ENCODE data around the gene PLEKHF1. TPM values are rescaled to one million over a fixed set of nuclear protein-coding genes. Genes with fewer than 3 reads are reported as not detected.
A peak's percentile ranks its signal among the peaks of the same experiment; 100 is the strongest.

Gene PLEKHF1
- total RNA-seq, 2 donors from 2014 or later: 32.4 to 86.3 TPM

DNA sequence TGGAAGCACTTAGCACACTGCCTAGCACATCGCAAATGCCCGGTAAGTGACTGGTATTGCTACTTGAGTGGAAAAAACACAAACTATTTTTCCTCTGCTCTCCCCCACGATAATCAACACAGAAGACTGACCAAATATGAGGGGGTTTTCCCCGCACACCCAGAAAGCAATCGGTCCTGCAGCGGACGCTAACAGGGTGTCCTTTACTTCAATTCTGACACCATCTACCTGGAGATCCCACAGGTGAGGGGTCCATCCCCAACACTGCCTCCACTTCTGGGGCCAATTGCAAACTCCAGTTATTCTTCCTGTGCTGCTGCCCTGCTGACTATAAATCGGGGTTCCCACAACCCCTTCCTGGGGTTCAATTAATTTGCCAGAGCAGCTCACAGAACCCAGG lies 26.2 kb upstream of the PLEKHF1 start:
- TF ChIP-seq, protein P1, sequence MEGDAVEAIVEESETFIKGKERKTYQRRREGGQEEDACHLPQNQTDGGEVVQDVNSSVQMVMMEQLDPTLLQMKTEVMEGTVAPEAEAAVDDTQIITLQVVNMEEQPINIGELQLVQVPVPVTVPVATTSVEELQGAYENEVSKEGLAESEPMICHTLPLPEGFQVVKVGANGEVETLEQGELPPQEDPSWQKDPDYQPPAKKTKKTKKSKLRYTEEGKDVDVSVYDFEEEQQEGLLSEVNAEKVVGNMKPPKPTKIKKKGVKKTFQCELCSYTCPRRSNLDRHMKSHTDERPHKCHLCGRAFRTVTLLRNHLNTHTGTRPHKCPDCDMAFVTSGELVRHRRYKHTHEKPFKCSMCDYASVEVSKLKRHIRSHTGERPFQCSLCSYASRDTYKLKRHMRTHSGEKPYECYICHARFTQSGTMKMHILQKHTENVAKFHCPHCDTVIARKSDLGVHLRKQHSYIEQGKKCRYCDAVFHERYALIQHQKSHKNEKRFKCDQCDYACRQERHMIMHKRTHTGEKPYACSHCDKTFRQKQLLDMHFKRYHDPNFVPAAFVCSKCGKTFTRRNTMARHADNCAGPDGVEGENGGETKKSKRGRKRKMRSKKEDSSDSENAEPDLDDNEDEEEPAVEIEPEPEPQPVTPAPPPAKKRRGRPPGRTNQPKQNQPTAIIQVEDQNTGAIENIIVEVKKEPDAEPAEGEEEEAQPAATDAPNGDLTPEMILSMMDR (IDR thresholded peaks at IDR 0.05): no peak
- H3K9me3 ChIP-seq: no peaks in the 10 kb centered on the region

DNA sequence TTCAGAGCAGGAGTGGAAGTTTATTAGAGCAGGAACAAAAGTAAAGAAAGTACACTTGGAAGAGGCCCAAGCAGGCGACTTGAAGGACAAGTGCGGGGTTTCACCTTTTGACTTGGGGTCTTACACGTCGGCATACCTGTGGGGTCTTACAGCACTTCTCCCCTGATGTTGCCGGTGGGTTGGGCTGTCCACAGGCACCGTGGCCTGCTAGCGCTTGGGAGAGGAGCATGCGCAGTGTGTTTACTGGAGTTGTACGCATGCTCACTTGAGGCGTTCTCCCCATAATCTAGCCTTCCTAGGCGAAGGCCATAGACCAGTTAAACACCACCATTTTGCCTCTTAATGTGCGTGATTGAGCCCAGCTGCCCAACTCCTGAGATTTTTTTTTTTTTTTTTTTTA lies 25.0 kb upstream of the PLEKHF1 start:
- TF ChIP-seq, protein P1 (IDR thresholded peaks at IDR 0.05): no peak
- Histone ChIP-seq H3K27me3 (no peaks in the 10 kb centered on the region), H3K9me3 (no peaks in the 10 kb centered on the region), H3K27ac (no peak overlapping the region), H3K4me1 (peaks cover 0 to 17% of the 10 kb centered on the region in 2 donors), H3K4me3 (no peak overlapping the region), H3K36me3 (no peaks in the 10 kb centered on the region)
- no peak for DNase-seq (ENCODE audit: low spot score)

More for the DNA sequence above, 26.2 kb upstream of the PLEKHF1 start:
- Histone ChIP-seq H3K27ac (no peak overlapping the region), H3K27me3 (no peaks in the 10 kb centered on the region), H3K36me3 (no peaks in the 10 kb centered on the region), H3K4me1 (peaks cover 0 to 15% of the 10 kb centered on the region in 2 donors), H3K4me3 (no peak overlapping the region)
- DNase-seq (ENCODE audit: low spot score): no peak

DNA sequence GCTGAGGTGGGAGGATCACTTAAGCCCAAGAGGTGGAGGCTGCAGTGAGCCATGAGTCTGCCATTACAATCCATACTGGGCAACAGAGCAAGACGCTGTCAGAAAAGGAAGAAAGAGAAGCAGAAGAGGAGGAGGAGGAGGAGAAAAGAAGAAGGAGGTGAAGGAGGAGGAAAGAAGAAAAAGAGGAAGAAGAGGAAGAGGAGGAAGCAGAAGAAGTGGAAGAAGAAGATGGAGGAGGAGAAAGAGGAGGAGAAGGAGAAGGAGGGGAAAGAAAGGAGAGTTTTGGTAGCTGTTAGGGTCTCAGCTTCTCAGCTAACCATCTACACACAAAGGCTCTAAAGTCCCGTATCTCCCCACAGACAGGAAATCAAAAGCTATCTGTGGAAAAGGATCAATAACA lies 23.7 kb upstream of the PLEKHF1 start:
- H3K4me1 ChIP-seq: peaks cover 0 to 25% of the 10 kb centered on the region in 2 donors
- no peak for DNase-seq (ENCODE audit: low spot score)
- H3K9me3 ChIP-seq: no peaks in the 10 kb centered on the region
- TF ChIP-seq, protein P1 (IDR thresholded peaks at IDR 0.05): no peak
- no peaks in the 10 kb centered on the region for H3K36me3 ChIP-seq
- no peak overlapping the region for H3K27ac ChIP-seq
- no peaks in the 10 kb centered on the region for H3K27me3 ChIP-seq
- no peak overlapping the region for H3K4me3 ChIP-seq

DNA sequence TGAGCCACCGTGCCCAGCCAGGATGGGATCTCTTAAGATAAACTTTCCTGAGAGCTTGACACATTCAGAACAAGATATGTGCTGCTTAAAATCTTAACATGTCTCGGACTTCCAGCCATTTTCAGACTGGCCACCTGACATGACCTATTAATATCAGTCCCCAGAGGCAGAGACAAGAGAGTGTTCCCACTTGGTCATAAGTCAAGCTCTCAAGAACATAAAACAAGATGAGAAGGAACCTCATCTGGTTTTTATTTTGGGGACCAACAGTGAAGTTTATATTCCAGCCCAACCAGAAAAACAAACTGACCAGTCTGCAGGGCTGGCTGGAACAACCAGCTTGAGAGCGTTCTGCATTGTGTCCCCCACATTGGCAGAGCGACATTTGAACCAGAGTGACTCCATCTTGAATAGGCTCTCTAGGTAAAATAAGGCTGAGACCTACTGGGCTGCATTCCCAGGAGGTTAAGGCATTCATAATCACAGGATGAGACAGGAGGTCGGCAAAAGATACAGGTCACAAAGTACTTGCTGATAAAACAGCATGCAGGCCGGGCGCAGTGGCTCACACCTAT lies 21.8 kb upstream of the PLEKHF1 start:
- Histone ChIP-seq H3K4me3 (no peak overlapping the region), H3K9me3 (no peaks in the 10 kb centered on the region), H3K27ac (peak overlapping the region; percentile 44 to 76), H3K36me3 (no peaks in the 10 kb centered on the region), H3K4me1 (peaks cover 0 to 25% of the 10 kb centered on the region in 2 donors), H3K27me3 (no peaks in the 10 kb centered on the region)
- TF ChIP-seq, protein P1 (IDR thresholded peaks at IDR 0.05): no peak
- DNase-seq (ENCODE audit: low spot score): no peak

DNA sequence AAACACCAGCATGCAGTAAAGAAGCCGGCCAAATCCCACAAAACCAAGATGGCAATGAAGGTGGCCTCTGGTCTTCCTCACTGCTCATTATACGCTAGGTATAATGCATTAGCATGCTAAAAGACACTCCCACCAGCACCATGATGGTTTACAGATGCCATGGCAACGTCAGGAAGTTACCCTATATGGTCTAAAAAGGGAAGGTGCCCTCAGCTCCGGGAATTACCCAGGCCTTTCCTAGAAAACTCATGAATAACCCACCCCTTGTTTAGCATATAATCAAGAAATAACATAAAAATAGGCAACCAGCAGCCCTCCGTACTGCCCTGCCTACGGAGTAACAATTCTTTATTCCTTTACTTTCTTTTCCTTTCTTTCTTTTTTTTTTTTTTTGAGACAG lies 21.1 kb upstream of the PLEKHF1 start:
- TF ChIP-seq, protein P1 (IDR thresholded peaks at IDR 0.05): no peak
- no peaks in the 10 kb centered on the region for H3K9me3 ChIP-seq
- DNase-seq (ENCODE audit: low spot score): no peak
- no peaks in the 10 kb centered on the region for H3K36me3 ChIP-seq
- H3K27ac ChIP-seq: peak overlapping the region; percentile 76 to 85
- peaks cover 0 to 25% of the 10 kb centered on the region in 2 donors for H3K4me1 ChIP-seq
- no peaks in the 10 kb centered on the region for H3K27me3 ChIP-seq
- no peak overlapping the region for H3K4me3 ChIP-seq

DNA sequence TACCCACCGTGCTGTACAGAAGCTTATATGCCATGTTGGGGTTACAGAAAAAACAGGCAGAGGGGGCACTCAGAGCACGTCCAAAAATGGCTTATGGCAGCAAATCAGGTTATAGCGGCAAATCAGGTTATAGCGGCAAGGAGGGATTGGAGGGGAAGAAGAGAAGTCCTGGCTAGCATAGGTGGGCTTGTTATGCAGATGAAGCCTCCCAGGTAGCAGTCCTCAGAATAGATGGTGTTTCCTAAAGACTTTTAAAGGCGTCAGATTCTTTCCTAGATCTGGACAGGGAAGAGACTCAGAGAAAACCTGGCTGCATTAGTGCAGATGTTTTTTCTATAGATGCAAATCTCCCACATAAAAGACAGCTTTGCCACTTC lies 19.8 kb upstream of the PLEKHF1 start:
- no peak for DNase-seq (ENCODE audit: low spot score)
- peaks cover 0 to 25% of the 10 kb centered on the region in 2 donors for H3K4me1 ChIP-seq
- H3K4me3 ChIP-seq: no peak overlapping the region
- no peaks in the 10 kb centered on the region for H3K36me3 ChIP-seq
- no peaks in the 10 kb centered on the region for H3K27me3 ChIP-seq
- H3K27ac ChIP-seq: peak overlapping the region; percentile 76 to 85
- TF ChIP-seq, protein P1 (IDR thresholded peaks at IDR 0.05): no peak
- H3K9me3 ChIP-seq: no peaks in the 10 kb centered on the region
